Testis (tissue), 3 donors: ENCODE data around the gene IL1RL1. TPM values are rescaled to one million over a fixed set of nuclear protein-coding genes. Genes with fewer than 3 reads are reported as not detected.

Source experiments
- DNase-seq: peaks from one replicate; pipeline ENCODE4 v3.0.0-alpha.2; 2019
- H3K27ac ChIP-seq, 2 donors: fragments of 200-600 bp; sonication (generic); one replicate each; pipeline ENCODE4 v1.5.1; 2019
- H3K27me3 ChIP-seq: fragments of 200-600 bp; sonication (generic); one replicate; pipeline ENCODE4 v1.5.1; 2019
- H3K36me3 ChIP-seq: fragments of 200-600 bp; sonication (generic); one replicate; pipeline ENCODE4 v1.5.1; 2017; ENCODE audit warnings: low read depth; ENCODE audit errors: missing control alignments
- H3K4me1 ChIP-seq: fragments of 200-600 bp; sonication (generic); one replicate; pipeline ENCODE4 v1.5.1; 2019
- H3K4me3 ChIP-seq, 2 donors: fragments of 200-600 bp; sonication (generic); one replicate each; pipeline ENCODE4 v1.5.1; 2017 to 2019
- H3K9me3 ChIP-seq: fragments of 200-600 bp; sonication (generic); one replicate; pipeline ENCODE4 v1.5.1; 2017
- POLR2A ChIP-seq: fragments of 450-650 bp; IDR thresholded peaks from one replicate; pipeline ENCODE4 v1.6.1; 2017; ENCODE audit warnings: antibody characterized with exemption, mild to moderate bottlenecking, moderate library complexity
- WGBS, 2 donors: methylation state at CpG; one replicate each; pipeline ENCODE4 v1.1.5; 2018; 5-methylcytosine and 5-hydroxymethylcytosine counted together
- intact Hi-C: fragments of 100-400 bp; cut with DNase I; formaldehyde crosslinking; loops from one replicate; pipeline ENCODE4 v1.15.1; 2023; ENCODE audit warnings: low total_unique reads
- polyA plus RNA-seq: library from polyadenylated mRNA; stranded (reverse); fragments of 350-450 nt; fragmentation: Illumina TruSeq; extraction: RNeasy Lipid Tissue Mini Kit (QIAGEN cat#74804); gene quantifications from one replicate; pipeline ENCODE4 v1.2.3, GENCODE V29; 2014; ENCODE audit warnings: low read depth, low replicate concordance; ENCODE audit not compliant: insufficient read depth
- total RNA-seq, 2 donors: library from RNA; depleted of rRNA; stranded (reverse); fragments of >200 nt; gene quantifications; one replicate each; pipeline ENCODE4 v1.2.3, GENCODE V29; 2016
- TF ChIP-seq, protein P1 (sequence below), 3 experiments: fragments of 450-650 bp in 2 of 3; fragments of 200-600 bp in 1 of 3; sonication (generic) in 1 of 3; IDR thresholded peaks; one replicate each; pipeline ENCODE4 v1.5.1; 2016 to 2019; ENCODE audit warnings: antibody characterized with exemption in 3 of 3, mild to moderate bottlenecking in 2 of 3, moderate library complexity in 1 of 3

IL1RL1 gene
- total and polyA plus RNA-seq, 3 donors from 2014 or later = 0.78 to 5.8 (median 1.0) TPM

DNA sequence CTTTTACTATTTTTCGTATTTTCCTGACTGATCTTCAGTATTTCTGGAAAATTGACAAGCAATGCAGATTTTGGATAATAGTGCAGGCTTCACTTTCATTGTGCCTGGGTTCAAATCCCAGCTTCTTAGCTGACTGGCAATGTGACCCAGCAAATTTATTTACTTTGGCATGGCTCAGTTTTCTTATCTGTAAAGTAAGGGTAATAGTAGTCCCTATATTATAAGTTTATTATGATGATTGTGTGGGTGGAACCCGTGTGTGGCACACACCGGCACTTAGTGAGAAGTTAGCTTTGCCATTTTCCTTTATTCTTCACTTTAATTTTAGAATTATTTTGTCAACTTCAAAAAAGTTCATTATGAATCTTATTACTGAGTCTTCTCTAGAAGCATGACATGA lies 7.8 kb upstream of the IL1RL1 start:
- no peaks in the 10 kb centered on the region for H3K9me3 ChIP-seq
- no peak overlapping the region for H3K27ac ChIP-seq
- 86 to 97% methylated on average over 3 of the region's 3 CpGs for WGBS, 2 donors
- H3K4me3 ChIP-seq = no peak overlapping the region
- H3K27me3 ChIP-seq = no peaks in the 10 kb centered on the region
- intact Hi-C loops = no loop called here
- no peak for DNase-seq
- no peaks in the 10 kb centered on the region for H3K4me1 ChIP-seq
- no peaks in the 10 kb centered on the region for H3K36me3 ChIP-seq
- no peak for TF ChIP-seq POLR2A
- TF ChIP-seq, protein P1, sequence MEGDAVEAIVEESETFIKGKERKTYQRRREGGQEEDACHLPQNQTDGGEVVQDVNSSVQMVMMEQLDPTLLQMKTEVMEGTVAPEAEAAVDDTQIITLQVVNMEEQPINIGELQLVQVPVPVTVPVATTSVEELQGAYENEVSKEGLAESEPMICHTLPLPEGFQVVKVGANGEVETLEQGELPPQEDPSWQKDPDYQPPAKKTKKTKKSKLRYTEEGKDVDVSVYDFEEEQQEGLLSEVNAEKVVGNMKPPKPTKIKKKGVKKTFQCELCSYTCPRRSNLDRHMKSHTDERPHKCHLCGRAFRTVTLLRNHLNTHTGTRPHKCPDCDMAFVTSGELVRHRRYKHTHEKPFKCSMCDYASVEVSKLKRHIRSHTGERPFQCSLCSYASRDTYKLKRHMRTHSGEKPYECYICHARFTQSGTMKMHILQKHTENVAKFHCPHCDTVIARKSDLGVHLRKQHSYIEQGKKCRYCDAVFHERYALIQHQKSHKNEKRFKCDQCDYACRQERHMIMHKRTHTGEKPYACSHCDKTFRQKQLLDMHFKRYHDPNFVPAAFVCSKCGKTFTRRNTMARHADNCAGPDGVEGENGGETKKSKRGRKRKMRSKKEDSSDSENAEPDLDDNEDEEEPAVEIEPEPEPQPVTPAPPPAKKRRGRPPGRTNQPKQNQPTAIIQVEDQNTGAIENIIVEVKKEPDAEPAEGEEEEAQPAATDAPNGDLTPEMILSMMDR (IDR thresholded peaks at IDR 0.05) = no peak

DNA sequence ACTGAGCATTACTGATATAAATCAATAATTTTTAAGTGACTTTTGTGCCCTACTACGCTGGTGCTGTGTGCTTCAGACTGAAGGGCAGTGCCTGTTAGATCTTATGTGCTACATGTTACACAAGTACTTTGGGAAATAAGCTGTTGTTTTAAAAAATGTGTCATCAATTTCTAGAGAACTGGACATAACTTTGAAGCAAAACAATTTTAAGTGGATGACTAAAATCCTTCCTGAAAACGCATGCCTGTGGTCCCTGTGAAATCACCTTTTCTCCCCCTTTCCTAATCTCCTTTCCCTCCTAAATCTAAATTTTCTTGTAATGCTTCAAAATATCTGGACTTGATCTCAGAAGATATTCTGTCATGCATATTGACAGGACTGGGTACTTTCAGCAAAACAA lies 7.1 kb upstream of the IL1RL1 start:
- no peaks in the 10 kb centered on the region for H3K27me3 ChIP-seq
- no peak for DNase-seq
- no peak for TF ChIP-seq POLR2A
- TF ChIP-seq, protein P1 (IDR thresholded peaks at IDR 0.05) = no peak
- 68 to 81% methylated on average over 2 of the region's 2 CpGs for WGBS, 2 donors
- no peaks in the 10 kb centered on the region for H3K36me3 ChIP-seq
- H3K4me3 ChIP-seq = no peak overlapping the region
- intact Hi-C loops = no loop called here
- no peak overlapping the region for H3K27ac ChIP-seq
- no peaks in the 10 kb centered on the region for H3K9me3 ChIP-seq
- no peaks in the 10 kb centered on the region for H3K4me1 ChIP-seq

DNA sequence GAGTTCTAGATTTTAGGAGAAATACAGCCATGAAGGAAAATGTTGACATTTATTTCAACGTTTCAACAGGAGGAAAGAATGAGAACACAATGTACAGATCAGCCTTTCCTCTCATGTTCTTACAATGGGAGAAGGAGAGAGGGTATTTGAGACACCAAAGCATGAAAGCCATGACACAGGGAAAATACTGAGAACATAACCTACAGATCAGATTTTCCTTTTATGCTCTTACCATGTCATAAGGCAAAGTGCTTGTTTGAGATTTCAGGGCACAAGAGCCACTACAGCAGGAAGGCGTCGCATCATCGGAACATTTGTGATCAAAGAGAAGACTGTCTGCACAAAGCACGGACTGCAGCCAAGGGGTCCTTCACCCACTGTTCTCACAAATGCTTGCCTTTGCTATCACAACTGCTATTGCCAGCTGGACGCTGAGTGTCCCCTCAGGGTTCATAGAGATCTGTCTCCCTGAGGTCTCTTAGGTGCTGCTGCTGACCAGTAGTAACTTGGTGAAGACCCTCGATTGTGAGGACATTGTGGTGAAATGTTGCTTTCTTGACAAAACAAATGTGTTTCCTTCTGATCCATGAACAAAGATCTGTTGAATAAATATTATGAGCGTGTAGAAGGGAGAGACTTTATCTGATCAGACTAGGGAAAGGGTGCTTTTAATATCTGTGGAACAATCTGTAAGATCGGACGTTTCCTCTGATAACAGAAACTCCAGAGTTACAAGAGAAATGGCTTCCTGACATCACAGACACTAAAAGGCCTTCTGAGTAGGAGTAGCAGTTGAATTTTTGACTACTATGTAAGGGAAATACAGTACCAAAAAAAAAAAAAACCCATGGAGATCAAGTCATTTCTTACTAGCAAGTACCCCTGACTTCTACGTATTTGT lies 6.4 kb upstream of the IL1RL1 start:
- intact Hi-C loops = no loop called here
- Histone ChIP-seq H3K9me3 (no peaks in the 10 kb centered on the region), H3K36me3 (no peaks in the 10 kb centered on the region), H3K4me1 (no peaks in the 10 kb centered on the region), H3K27me3 (no peaks in the 10 kb centered on the region), H3K27ac (no peak overlapping the region), H3K4me3 (no peak overlapping the region)
- no peak for TF ChIP-seq POLR2A
- TF ChIP-seq, protein P1 (IDR thresholded peaks at IDR 0.05) = no peak
- no peak for DNase-seq
- 72 to 73% methylated on average over 11 of the region's 11 CpGs for WGBS, 2 donors

DNA sequence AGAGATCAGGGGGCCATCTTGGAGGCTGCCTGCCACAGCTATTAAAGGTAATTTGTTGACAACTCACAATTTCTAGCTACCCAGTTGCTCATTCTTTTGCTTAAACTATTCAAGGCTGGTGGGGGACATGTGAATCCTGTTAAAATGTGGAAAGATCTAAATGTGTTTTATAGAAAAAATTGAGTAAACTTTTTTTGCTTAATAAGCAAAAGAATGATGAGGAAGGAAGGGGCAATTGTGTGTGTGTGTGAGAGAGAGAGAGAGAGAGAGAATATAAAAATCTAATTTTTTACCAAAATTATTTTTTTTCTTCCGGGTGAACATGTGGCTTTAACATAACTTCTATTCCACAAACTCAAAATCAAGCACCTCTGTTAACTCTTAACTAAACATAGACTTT lies 5.2 kb upstream of the IL1RL1 start:
- intact Hi-C loops = no loop called here
- Histone ChIP-seq H3K27me3 (no peaks in the 10 kb centered on the region), H3K36me3 (no peaks in the 10 kb centered on the region), H3K4me1 (no peaks in the 10 kb centered on the region), H3K4me3 (no peak overlapping the region), H3K9me3 (no peaks in the 10 kb centered on the region), H3K27ac (no peak overlapping the region)
- WGBS, 2 donors = 78 to 93% methylated on average over 1 of the region's 1 CpG
- TF ChIP-seq POLR2A = no peak
- TF ChIP-seq, protein P1 (IDR thresholded peaks at IDR 0.05) = no peak
- DNase-seq = no peak

DNA sequence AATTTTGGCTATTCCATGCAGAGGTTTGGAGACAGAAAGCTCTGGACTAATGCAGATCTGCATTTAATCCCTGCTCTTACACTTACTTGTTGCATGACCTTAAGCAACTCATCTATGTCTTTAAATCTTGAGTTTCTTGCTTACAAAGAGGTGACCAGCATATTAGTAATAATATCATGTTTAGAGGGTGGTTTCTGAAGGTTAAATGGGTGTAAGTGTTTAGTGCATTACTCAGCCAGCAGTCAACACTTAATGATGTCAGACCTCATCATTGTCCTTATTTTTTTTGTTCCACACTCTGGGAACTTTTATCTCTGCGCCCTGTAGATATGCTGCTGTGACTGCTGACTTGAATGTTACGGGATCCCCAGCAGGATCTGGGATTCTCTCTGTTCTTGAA lies 1.7 kb downstream of the IL1RL1 start:
- Histone ChIP-seq H3K4me3 (no peak overlapping the region), H3K27me3 (no peaks in the 10 kb centered on the region), H3K36me3 (no peaks in the 10 kb centered on the region), H3K27ac (no peak overlapping the region), H3K9me3 (no peaks in the 10 kb centered on the region), H3K4me1 (no peaks in the 10 kb centered on the region)
- intact Hi-C loops = no loop called here
- 82 to 89% methylated on average over 2 of the region's 2 CpGs for WGBS, 2 donors
- TF ChIP-seq, protein P1 (IDR thresholded peaks at IDR 0.05) = no peak
- TF ChIP-seq POLR2A = no peak
- no peak for DNase-seq
